CD14-positive monocyte (primary cell): ENCODE measurements around the gene CDH22. TPM values are rescaled to one million over a fixed set of nuclear protein-coding genes. Genes with fewer than 3 reads are reported as not detected.

Experiments
- DNase-seq, 3 donors: peaks; one replicate each; pipeline ENCODE4 v3.0.0-alpha.2; 2011 to 2022
- H2AFZ ChIP-seq: 2 replicates; pipeline ENCODE4 v1.6.0; 2012; ENCODE audit warnings: mild to moderate bottlenecking, low read depth, low read length, inconsistent platforms; ENCODE audit not compliant: insufficient read depth, poor library complexity, severe bottlenecking
- H3K27ac ChIP-seq, 2 donors: 1 replicate in 1 of 2; 2 replicates in 1 of 2; pipeline ENCODE4 v1.5.1; 2012 to 2013; ENCODE audit warnings: low read length in 2 of 2, control low read depth in 1 of 2, inconsistent platforms in 1 of 2, low read depth in 1 of 2, mild to moderate bottlenecking in 1 of 2
- H3K27me3 ChIP-seq, 2 donors: one replicate each; pipeline versions ENCODE4 v1.6.0 to v1.6.1; 2011 to 2013; ENCODE audit warnings: low read length in 2 of 2; ENCODE audit not compliant: control insufficient read depth in 2 of 2, insufficient read depth in 2 of 2
- H3K36me3 ChIP-seq, 2 donors: replicated peaks in 1 of 2; 1 replicate in 1 of 2; 2 replicates in 1 of 2; pipeline versions ENCODE4 v1.5.1 to v1.6.1; 2012 to 2013; ENCODE audit warnings: low read length in 2 of 2, control low read depth in 1 of 2, inconsistent platforms in 1 of 2, mild to moderate bottlenecking in 1 of 2; ENCODE audit not compliant: insufficient read depth in 2 of 2, control insufficient read depth in 1 of 2
- H3K4me1 ChIP-seq, 2 donors: 1 replicate in 1 of 2; 2 replicates in 1 of 2; pipeline versions ENCODE4 v1.5.1 to v1.6.1; 2012 to 2013; ENCODE audit warnings: low read length in 2 of 2, control low read depth in 1 of 2, inconsistent platforms in 1 of 2, mild to moderate bottlenecking in 1 of 2, moderate library complexity in 1 of 2; ENCODE audit not compliant: insufficient read depth in 2 of 2, control insufficient read depth in 1 of 2
- H3K4me2 ChIP-seq: replicated peaks from 2 replicates; pipeline ENCODE3; 2012; ENCODE audit warnings: low read length, moderate library complexity, mild to moderate bottlenecking; ENCODE audit not compliant: poor library complexity, severe bottlenecking; ENCODE audit errors: extremely low read depth
- H3K4me3 ChIP-seq, 3 experiments: fragments of 200-600 bp in 1 of 3; sonication (generic) in 1 of 3; replicated peaks in 1 of 3; 1 replicate in 2 of 3; 2 replicates in 1 of 3; pipeline ENCODE4 v1.5.1; 2011 to 2013; ENCODE audit warnings: low read length in 3 of 3, mild to moderate bottlenecking in 3 of 3, control low read depth in 2 of 3, low read depth in 2 of 3, inconsistent platforms in 1 of 3, moderate library complexity in 1 of 3
- H3K79me2 ChIP-seq: 2 replicates; pipeline ENCODE4 v1.6.0; 2012; ENCODE audit warnings: mild to moderate bottlenecking, control low read depth, inconsistent platforms, low read length, moderate library complexity; ENCODE audit not compliant: insufficient read depth
- H3K9ac ChIP-seq: 2 replicates; pipeline ENCODE4 v1.6.0; 2017; ENCODE audit warnings: low read length, mild to moderate bottlenecking; ENCODE audit not compliant: insufficient read depth, poor library complexity, severe bottlenecking
- H3K9me3 ChIP-seq, 2 donors: replicated peaks in 1 of 2; 1 replicate in 1 of 2; 2 replicates in 1 of 2; pipeline versions ENCODE4 v1.5.1 to v1.6.1; 2012 to 2013; ENCODE audit warnings: low read length in 2 of 2, control low read depth in 1 of 2; ENCODE audit not compliant: control insufficient read depth in 1 of 2, insufficient read depth in 1 of 2
- H4K20me1 ChIP-seq: 2 replicates; pipeline ENCODE4 v1.6.0; 2012; ENCODE audit warnings: mild to moderate bottlenecking, low read length, control low read depth, moderate library complexity; ENCODE audit not compliant: insufficient read depth
- H3K27ac Mint-ChIP-seq, 7 donors: one replicate each; pipeline ENCODE4 v1.8.0; 2020; ENCODE audit warnings: mild to moderate bottlenecking in 7 of 7, mixed read lengths in 7 of 7, moderate library complexity in 6 of 7, inconsistent platforms in 2 of 7
- H3K27me3 Mint-ChIP-seq, 3 donors: one replicate each; pipeline ENCODE4 v1.8.0; 2021 to 2022; ENCODE audit warnings: low read depth in 3 of 3, mild to moderate bottlenecking in 3 of 3, mixed read lengths in 3 of 3, moderate library complexity in 3 of 3, inconsistent platforms in 1 of 3
- H3K36me3 Mint-ChIP-seq, 2 donors: one replicate each; pipeline ENCODE4 v1.8.0; 2020; ENCODE audit warnings: mixed read lengths in 2 of 2, inconsistent platforms in 1 of 2, mild to moderate bottlenecking in 1 of 2
- H3K4me1 Mint-ChIP-seq: one replicate; pipeline ENCODE4 v1.8.0; 2020; ENCODE audit warnings: mild to moderate bottlenecking, mixed read lengths
- H3K4me3 Mint-ChIP-seq, 2 donors: one replicate each; pipeline ENCODE4 v1.8.0; 2020; ENCODE audit warnings: mild to moderate bottlenecking in 2 of 2, mixed read lengths in 2 of 2, moderate library complexity in 1 of 2
- H3K9me3 Mint-ChIP-seq, 7 donors: one replicate each; pipeline ENCODE4 v1.8.0; 2020 to 2022; ENCODE audit warnings: mixed read lengths in 7 of 7, mild to moderate bottlenecking in 6 of 7, moderate library complexity in 6 of 7, inconsistent platforms in 2 of 7
- WGBS: methylation state at CpG from one replicate; pipeline ENCODE4 v1.1.5; 2013; ENCODE audit warnings: missing lambda C conversion rate; ENCODE audit not compliant: insufficient coverage; 5-methylcytosine and 5-hydroxymethylcytosine counted together
- intact Hi-C, 2 donors: fragments of 100-400 bp; cut with micrococcal nuclease; formaldehyde crosslinking; loops; one replicate each; pipeline versions ENCODE4 v1.15.0 to v1.15.1; 2023
- polyA plus RNA-seq, 3 donors: library from polyadenylated mRNA; depleted of rRNA in 1 of 3; unstranded in 2 of 3; stranded (reverse) in 1 of 3; fragments of 300-500 nt in 2 of 3; fragments of >200 nt in 1 of 3; fragmentation: Illumina TruSeq in 2 of 3; gene quantifications; 1 replicate in 2 of 3; 2 replicates in 1 of 3; pipeline ENCODE4 v1.2.3, GENCODE V29; 2012 to 2021
- TF ChIP-seq, protein P1 (sequence below): fragments of 200-600 bp; IDR thresholded peaks from one replicate; pipeline ENCODE4 v1.8.0; 2022; ENCODE audit warnings: antibody characterized with exemption, mild to moderate bottlenecking

The CDH22 gene
- polyA plus RNA-seq, 3 donors, result not detected

DNA sequence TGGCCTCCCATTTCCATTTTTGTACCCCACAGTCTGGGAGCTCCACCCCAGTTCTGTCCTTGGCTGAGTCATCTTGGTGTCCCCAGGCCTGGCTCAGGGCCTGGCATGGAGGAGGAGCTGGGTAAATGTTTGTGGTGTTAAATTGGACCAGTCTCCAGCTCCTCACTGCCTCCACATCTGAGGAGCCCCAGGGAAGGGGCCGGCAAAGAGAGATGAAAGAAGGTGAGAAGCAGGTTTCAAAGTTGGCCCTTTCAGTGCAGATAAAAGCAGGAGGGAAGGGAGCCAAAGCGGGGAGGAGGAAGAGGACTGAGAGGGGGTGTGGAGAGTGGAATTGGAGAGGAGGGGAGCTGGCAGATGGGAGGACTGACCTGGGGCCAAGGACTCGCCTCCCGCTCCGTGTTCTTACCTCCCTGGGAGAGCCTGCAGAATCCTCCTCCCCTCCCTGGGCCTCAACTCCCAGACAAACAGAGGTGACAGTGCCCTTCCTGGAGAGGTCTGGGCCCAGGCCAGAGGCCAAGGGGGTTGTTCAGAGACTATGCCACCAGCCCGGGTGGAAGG is 101.2 kb downstream of the CDH22 start:
- Histone ChIP-seq H3K4me1 (peaks cover 73 to 81% of the 10 kb centered on the region in 2 donors), H4K20me1 (no peaks in the 10 kb centered on the region), H3K27ac (peak overlapping the region; percentile 75 to 81), H3K27me3 (peaks cover 2 to 12% of the 10 kb centered on the region in 2 donors), H3K4me2 (peak overlapping the region; percentile 47), H3K9ac (no peak overlapping the region), H3K4me3 (peak overlapping the region in 1 of 3 experiments; percentile 35), H2AFZ (peak overlapping the region; percentile 54), H3K79me2 (no peaks in the 10 kb centered on the region), H3K36me3 (no peaks in the 10 kb centered on the region), H3K9me3 (no peaks in the 10 kb centered on the region)
- DNase-seq, result peak; percentile 28 to 54 (median 33)
- peak overlapping the region; percentile 81 to 99 (median 95) for H3K27ac Mint-ChIP-seq
- no peak overlapping the region for H3K4me3 Mint-ChIP-seq
- intact Hi-C loops, result loop anchor here (5.0 to 10.0 kb wide), 2 partner anchors 155 to 202 kb away; partner anchors contain the start of gene MMP9 (in 2 of the 2)
- 42% methylated on average over 2 of the region's 6 CpGs for WGBS
- H3K4me1 Mint-ChIP-seq, result peaks cover 72% of the 10 kb centered on the region
- H3K36me3 Mint-ChIP-seq, result peaks cover 0 to 16% of the 10 kb centered on the region in 2 donors
- TF ChIP-seq, protein P1, sequence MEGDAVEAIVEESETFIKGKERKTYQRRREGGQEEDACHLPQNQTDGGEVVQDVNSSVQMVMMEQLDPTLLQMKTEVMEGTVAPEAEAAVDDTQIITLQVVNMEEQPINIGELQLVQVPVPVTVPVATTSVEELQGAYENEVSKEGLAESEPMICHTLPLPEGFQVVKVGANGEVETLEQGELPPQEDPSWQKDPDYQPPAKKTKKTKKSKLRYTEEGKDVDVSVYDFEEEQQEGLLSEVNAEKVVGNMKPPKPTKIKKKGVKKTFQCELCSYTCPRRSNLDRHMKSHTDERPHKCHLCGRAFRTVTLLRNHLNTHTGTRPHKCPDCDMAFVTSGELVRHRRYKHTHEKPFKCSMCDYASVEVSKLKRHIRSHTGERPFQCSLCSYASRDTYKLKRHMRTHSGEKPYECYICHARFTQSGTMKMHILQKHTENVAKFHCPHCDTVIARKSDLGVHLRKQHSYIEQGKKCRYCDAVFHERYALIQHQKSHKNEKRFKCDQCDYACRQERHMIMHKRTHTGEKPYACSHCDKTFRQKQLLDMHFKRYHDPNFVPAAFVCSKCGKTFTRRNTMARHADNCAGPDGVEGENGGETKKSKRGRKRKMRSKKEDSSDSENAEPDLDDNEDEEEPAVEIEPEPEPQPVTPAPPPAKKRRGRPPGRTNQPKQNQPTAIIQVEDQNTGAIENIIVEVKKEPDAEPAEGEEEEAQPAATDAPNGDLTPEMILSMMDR, result no peak
- H3K9me3 Mint-ChIP-seq, result peaks cover 0 to 7% (median 3%) of the 10 kb centered on the region in 7 donors
- H3K27me3 Mint-ChIP-seq, result peaks cover 7 to 27% (median 19%) of the 10 kb centered on the region in 3 donors

DNA sequence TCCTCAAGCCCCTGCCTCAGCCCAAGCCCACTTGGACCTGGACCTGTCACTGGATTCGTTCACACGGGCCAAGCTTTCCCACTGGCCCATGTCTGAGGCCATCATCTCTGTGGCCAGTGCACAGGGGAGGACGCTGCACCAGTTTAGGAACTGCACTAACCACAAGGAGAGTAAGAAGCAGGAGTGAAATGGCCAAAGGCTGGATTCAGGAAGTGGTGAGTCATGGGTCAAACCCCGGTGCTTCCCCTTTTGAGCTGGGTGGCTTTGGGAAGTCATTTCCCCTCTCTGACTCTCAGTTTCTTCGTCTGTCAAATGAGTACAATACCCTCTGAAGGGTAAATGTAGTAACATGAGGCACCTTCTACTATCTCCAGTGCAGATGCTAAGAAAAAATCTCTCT is 102.3 kb downstream of the CDH22 start:
- Mint-ChIP-seq H3K9me3 (peaks cover 0 to 7% (median 3%) of the 10 kb centered on the region in 7 donors), H3K27me3 (peaks cover 5 to 27% (median 17%) of the 10 kb centered on the region in 3 donors), H3K4me3 (peak overlapping the region; percentile 63 to 88), H3K4me1 (peaks cover 76% of the 10 kb centered on the region), H3K27ac (peak overlapping the region; percentile 95 to 99 (median 97)), H3K36me3 (peaks cover 0 to 18% of the 10 kb centered on the region in 2 donors)
- Histone ChIP-seq H3K36me3 (no peaks in the 10 kb centered on the region), H3K4me1 (peaks cover 74 to 84% of the 10 kb centered on the region in 2 donors), H3K79me2 (no peaks in the 10 kb centered on the region), H2AFZ (no peak overlapping the region), H3K27me3 (peaks cover 0 to 11% of the 10 kb centered on the region in 2 donors), H3K4me3 (peak overlapping the region in 1 of 3 experiments; percentile 69), H4K20me1 (no peaks in the 10 kb centered on the region), H3K9me3 (no peaks in the 10 kb centered on the region), H3K4me2 (peak overlapping the region; percentile 77), H3K27ac (peak overlapping the region; percentile 75 to 81), H3K9ac (no peak overlapping the region)
- 0% methylated on average over 4 of the region's 5 CpGs for WGBS
- TF ChIP-seq, protein P1, result no peak
- peak; percentile 89 to 98 (median 97) for DNase-seq
- intact Hi-C loops, result loop anchor here (5.0 to 10.0 kb wide), 2 partner anchors 156 to 201 kb away; partner anchors contain the start of gene MMP9 (in 2 of the 2)
